H9 (cell line): Measurements from ENCODE around the gene ETDB. TPM values are rescaled to one million over a fixed set of nuclear protein-coding genes. Genes with fewer than 3 reads are reported as not detected.

ENCODE experiments used
- DNase-seq: peaks from one replicate; pipeline ENCODE4 v3.0.0-alpha.2; 2017
- H2AFZ ChIP-seq: one replicate; pipeline ENCODE4 v1.6.1; 2013; ENCODE audit warnings: mild to moderate bottlenecking, low read length, control low read depth, moderate library complexity
- H2AK5ac ChIP-seq: 2 replicates; pipeline ENCODE4 v1.6.1; 2013; ENCODE audit warnings: low read length, control low read depth, mixed read lengths; ENCODE audit not compliant: insufficient read length
- H2BK120ac ChIP-seq: one replicate; pipeline ENCODE4 v1.6.1; 2013; ENCODE audit warnings: low read depth, mild to moderate bottlenecking, low read length, control low read depth, inconsistent platforms; ENCODE audit not compliant: poor library complexity, severe bottlenecking
- H2BK12ac ChIP-seq: 2 replicates; pipeline ENCODE4 v1.6.1; 2013; ENCODE audit warnings: low read length, control low read depth, mixed read lengths, low read depth; ENCODE audit not compliant: insufficient read length
- H2BK15ac ChIP-seq: 2 replicates; pipeline ENCODE4 v1.6.1; 2013; ENCODE audit warnings: low read depth, low read length, control low read depth
- H2BK20ac ChIP-seq: one replicate; pipeline ENCODE4 v1.6.1; 2013; ENCODE audit warnings: low read depth, mild to moderate bottlenecking, low read length, control low read depth, inconsistent platforms; ENCODE audit not compliant: poor library complexity, severe bottlenecking
- H2BK5ac ChIP-seq: 2 replicates; pipeline ENCODE4 v1.6.1; 2013; ENCODE audit warnings: low read length, control low read depth, mixed read lengths; ENCODE audit not compliant: insufficient read length
- H3K14ac ChIP-seq: 2 replicates; pipeline ENCODE4 v1.6.1; 2013; ENCODE audit warnings: low read length, control low read depth; ENCODE audit not compliant: insufficient read depth
- H3K18ac ChIP-seq: 2 replicates; pipeline ENCODE4 v1.6.1; 2013; ENCODE audit warnings: low read depth, mild to moderate bottlenecking, mixed read lengths, low read length, control low read depth; ENCODE audit not compliant: insufficient read length
- H3K23ac ChIP-seq: 2 replicates; pipeline ENCODE4 v1.6.1; 2013; ENCODE audit warnings: low read length, control low read depth, mixed read lengths, low read depth; ENCODE audit not compliant: insufficient read length
- H3K23me2 ChIP-seq: 2 replicates; pipeline ENCODE4 v1.6.1; 2013; ENCODE audit warnings: low read depth, mild to moderate bottlenecking, mixed read lengths, low read length, control low read depth; ENCODE audit not compliant: insufficient read length, poor library complexity, severe bottlenecking
- H3K27ac ChIP-seq: 2 replicates; pipeline ENCODE4 v1.5.1; 2013; ENCODE audit warnings: low read length, control low read depth, mixed read lengths, low read depth; ENCODE audit not compliant: insufficient read length
- H3K27me3 ChIP-seq: 2 replicates; pipeline ENCODE4 v1.6.1; 2013; ENCODE audit warnings: low read length, control low read depth, inconsistent platforms; ENCODE audit not compliant: insufficient read depth
- H3K4ac ChIP-seq: 2 replicates; pipeline ENCODE4 v1.6.1; 2013; ENCODE audit warnings: low read depth, mild to moderate bottlenecking, control low read depth, inconsistent platforms, low read length, moderate library complexity
- H3K4me1 ChIP-seq: 2 replicates; pipeline ENCODE4 v1.6.1; 2013; ENCODE audit warnings: low read length, control low read depth, inconsistent platforms; ENCODE audit not compliant: insufficient read depth
- H3K4me2 ChIP-seq: 2 replicates; pipeline ENCODE4 v1.6.1; 2013; ENCODE audit warnings: low read length, control low read depth, mixed read lengths; ENCODE audit not compliant: insufficient read length, insufficient read depth
- H3K56ac ChIP-seq: 2 replicates; pipeline ENCODE4 v1.6.1; 2013; ENCODE audit warnings: low read depth, mild to moderate bottlenecking, mixed read lengths, low read length, control low read depth; ENCODE audit not compliant: insufficient read length
- H3K79me1 ChIP-seq: 2 replicates; pipeline ENCODE4 v1.6.1; 2013; ENCODE audit warnings: low read depth, mild to moderate bottlenecking, moderate library complexity, low read length, control low read depth, inconsistent platforms; ENCODE audit not compliant: insufficient read depth, poor library complexity, severe bottlenecking
- H3K79me2 ChIP-seq: 2 replicates; pipeline ENCODE4 v1.6.1; 2013; ENCODE audit warnings: low read length, control low read depth, inconsistent platforms; ENCODE audit not compliant: insufficient read depth
- H3K9ac ChIP-seq: 2 replicates; pipeline ENCODE4 v1.6.1; 2013; ENCODE audit warnings: low read length, control low read depth, mixed read lengths; ENCODE audit not compliant: insufficient read length; ENCODE audit errors: extremely low read depth
- H3K9me3 ChIP-seq: one replicate; pipeline ENCODE4 v1.6.1; 2013; ENCODE audit warnings: low read depth, low read length, inconsistent platforms; ENCODE audit not compliant: control insufficient read depth
- H3T11ph ChIP-seq: one replicate; pipeline ENCODE4 v1.6.1; 2013; ENCODE audit warnings: mild to moderate bottlenecking, low read length, control low read depth, inconsistent platforms
- H4K20me1 ChIP-seq: one replicate; pipeline ENCODE4 v1.6.1; 2013; ENCODE audit not compliant: control insufficient read depth, insufficient read length, insufficient read depth
- H4K5ac ChIP-seq: 2 replicates; pipeline ENCODE4 v1.6.1; 2013; ENCODE audit warnings: low read depth, mild to moderate bottlenecking, mixed read lengths, low read length, control low read depth; ENCODE audit not compliant: insufficient read length
- H4K8ac ChIP-seq: replicated peaks from 2 replicates; pipeline ENCODE4 v1.6.1; 2013; ENCODE audit warnings: low read length, control low read depth, mixed read lengths, low read depth; ENCODE audit not compliant: insufficient read length
- H4K91ac ChIP-seq: 2 replicates; pipeline ENCODE4 v1.6.1; 2013; ENCODE audit warnings: low read depth, mild to moderate bottlenecking, moderate library complexity, mixed read lengths, low read length, control low read depth; ENCODE audit not compliant: insufficient read length
- H3K27ac Mint-ChIP-seq, 3 experiments: 2 replicates in 2 of 3; 3 replicates in 1 of 3; pipeline ENCODE4 v1.8.0; 2020 to 2021; ENCODE audit warnings: mixed read lengths in 3 of 3, mild to moderate bottlenecking in 1 of 3, moderate library complexity in 1 of 3
- H3K27me3 Mint-ChIP-seq: 2 replicates; pipeline ENCODE4 v1.8.0; 2021; ENCODE audit warnings: low read depth, mild to moderate bottlenecking, moderate library complexity, mixed read lengths
- H3K36me3 Mint-ChIP-seq, 3 experiments: 2 replicates in 2 of 3; 3 replicates in 1 of 3; pipeline ENCODE4 v1.8.0; 2020 to 2021; ENCODE audit warnings: low read depth in 3 of 3, mixed read lengths in 3 of 3; ENCODE audit not compliant: insufficient read depth in 1 of 3
- H3K4me1 Mint-ChIP-seq, 2 experiments: 2 replicates each; pipeline ENCODE4 v1.8.0; 2020; ENCODE audit warnings: mixed read lengths in 2 of 2
- H3K4me3 Mint-ChIP-seq, 2 experiments: 2 replicates in 1 of 2; 3 replicates in 1 of 2; pipeline ENCODE4 v1.8.0; 2020 to 2021; ENCODE audit warnings: mild to moderate bottlenecking in 2 of 2, mixed read lengths in 2 of 2, moderate library complexity in 1 of 2
- H3K9me3 Mint-ChIP-seq, 2 experiments: 2 replicates in 1 of 2; 3 replicates in 1 of 2; pipeline ENCODE4 v1.8.0; 2020; ENCODE audit warnings: mild to moderate bottlenecking in 2 of 2, mixed read lengths in 2 of 2, moderate library complexity in 1 of 2
- CTCF ChIP-seq: fragments of 200-600 bp; sonication (generic); conservative IDR thresholded peaks from 3 replicates; pipeline ENCODE4 v1.8.0; 2021; ENCODE audit warnings: antibody characterized with exemption, mild to moderate bottlenecking
- WGBS: extraction: QIAGEN DNeasy Blood & Tissue Kit; methylation state at CpG from one replicate; pipeline ENCODE4 v1.1.7; 2013; ENCODE audit warnings: missing lambda C conversion rate, low lambda C conversion rate, mixed read lengths; ENCODE audit not compliant: insufficient read length; ENCODE audit errors: extremely low coverage; 5-methylcytosine and 5-hydroxymethylcytosine counted together
- total RNA-seq: library from RNA; stranded (reverse); gene quantifications from 2 replicates; pipeline ENCODE4 v1.2.1, GENCODE V29; 2021

ETDB gene
- total RNA-seq, 1 experiment from 2014 or later = not detected

- Histone ChIP-seq H4K20me1 (no peaks in the 10 kb centered on the region), H4K5ac (no peak overlapping the region), H3K9me3 (peaks cover 13% of the 10 kb centered on the region), H2BK20ac (no peak overlapping the region), H2BK12ac (no peak overlapping the region), H3K18ac (no peak overlapping the region), H3K79me1 (no peaks in the 10 kb centered on the region), H3K9ac (no peak overlapping the region), H3K79me2 (no peaks in the 10 kb centered on the region), H4K91ac (no peak overlapping the region), H3K56ac (no peak overlapping the region), H2BK15ac (no peak overlapping the region), H3K4ac (no peak overlapping the region), H3K23ac (no peak overlapping the region), H3K27ac (no peak overlapping the region), H2AFZ (no peak overlapping the region), H2BK5ac (no peak overlapping the region), H4K8ac (no peak overlapping the region), H3K4me2 (no peak overlapping the region), H2AK5ac (no peak overlapping the region), H3K4me1 (no peaks in the 10 kb centered on the region), H3K27me3 (no peaks in the 10 kb centered on the region), H3K23me2 (peaks cover 2% of the 10 kb centered on the region), H2BK120ac (no peak overlapping the region), H3K14ac (no peak overlapping the region), H3T11ph (no peak overlapping the region)
- WGBS = no CpG with 5 or more reads among the region's 6 CpGs
- Mint-ChIP-seq H3K4me3 (no peak overlapping the region; a peak in 1 of 5 replicates), H3K36me3 (peaks cover 7 to 20% (median 13%) of the 10 kb centered on the region in 3 experiments; a peak in 6 of 7 replicates), H3K27me3 (peaks cover 16% of the 10 kb centered on the region), H3K4me1 (peaks cover 19% of the 10 kb centered on the region in 2 experiments), H3K9me3 (peaks cover 46 to 71% of the 10 kb centered on the region in 2 experiments), H3K27ac (no peak overlapping the region)
- no peak for DNase-seq
- no peak for TF ChIP-seq CTCF
Observed at GRCh38 chrX:135094726-135095125, 25.6 kb downstream of the ETDB start.
